Astrocyte of the cerebellum (primary cell): Measurements from ENCODE around the gene MECR.

Experiments used
- DNase-seq: peaks from one replicate; pipeline ENCODE4 v3.0.0-alpha.2; 2011; ENCODE audit warnings: low read depth
- H3K4me3 ChIP-seq: 2 replicates; pipeline ENCODE4 v1.5.1; 2011; ENCODE audit warnings: mild to moderate bottlenecking, low read depth, low read length, moderate library complexity
- CTCF ChIP-seq: IDR thresholded peaks from 2 replicates; pipeline ENCODE4 v1.5.1; 2012; ENCODE audit warnings: low read length, low read depth, moderate library complexity, mild to moderate bottlenecking; ENCODE audit errors: missing control alignments
- in situ Hi-C: cut with HindIII; loops from 2 replicates; pipeline ENCODE4 v1.10.0; 2017; ENCODE audit warnings: low sequenced_read_pairs

The MECR gene

GRCh38 chr1:29260531-29260930 is 29.8 kb upstream of the MECR start:
- in situ Hi-C loops: no loop called here
- no peak for TF ChIP-seq CTCF
- no peak for DNase-seq
- peak overlapping the region; percentile 43 for H3K4me3 ChIP-seq

GRCh38 chr1:29259802-29260441 is 29.2 kb upstream of the MECR start:
- TF ChIP-seq CTCF: no peak
- no peak for DNase-seq
- in situ Hi-C loops: no loop called here
- H3K4me3 ChIP-seq: peak overlapping the region; percentile 43

- TF ChIP-seq CTCF: no peak
- in situ Hi-C loops: no loop called here
- no peak for DNase-seq
- H3K4me3 ChIP-seq: peak overlapping the region; percentile 43
These were observed 28.5 kb upstream of the MECR start for GRCh38 chr1:29258976-29259801.

- in situ Hi-C loops: no loop called here
- TF ChIP-seq CTCF: no peak
- DNase-seq: no peak
- H3K4me3 ChIP-seq: no peak overlapping the region
These were observed 27.6 kb upstream of the MECR start for GRCh38 chr1:29258189-29258975.

GRCh38 chr1:29256979-29257804 is 26.5 kb upstream of the MECR start:
- in situ Hi-C loops: no loop called here
- TF ChIP-seq CTCF: no peak
- no peak overlapping the region for H3K4me3 ChIP-seq
- no peak for DNase-seq

GRCh38 chr1:29256394-29256793 is 25.7 kb upstream of the MECR start:
- no peak for TF ChIP-seq CTCF
- in situ Hi-C loops: no loop called here
- no peak for DNase-seq
- H3K4me3 ChIP-seq: no peak overlapping the region
